HG03439 (cell line): ENCODE results near the gene KCNMA1.

ENCODE experiments used
- ATAC-seq: cut with Tn5 transposase; IDR thresholded peaks from one replicate; pipeline ENCODE4 v1.9.1; 2021; ENCODE audit warnings: mild to moderate bottlenecking, moderate library complexity; ENCODE audit not compliant: unreplicated experiment

The KCNMA1 gene

DNA sequence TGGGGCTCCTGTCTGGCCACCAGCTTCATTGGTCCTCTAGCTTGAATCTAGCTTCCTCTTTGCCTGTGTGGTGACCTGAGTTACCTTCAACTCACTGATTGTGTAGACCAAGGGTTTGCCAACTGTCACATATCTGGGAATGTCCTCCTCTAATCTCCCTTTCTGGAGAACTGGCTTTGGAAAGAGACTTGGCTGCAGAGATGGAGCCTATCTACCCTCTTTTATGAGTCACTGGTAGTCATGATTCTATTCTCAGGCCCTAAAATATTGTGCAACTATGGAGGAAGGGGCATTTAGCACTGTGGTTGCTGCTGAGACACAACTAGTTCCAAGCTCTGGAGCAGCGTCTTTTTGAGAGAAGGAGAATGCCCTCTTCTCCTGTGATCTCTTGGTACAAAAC, 691.3 kb downstream of the KCNMA1 start:
- ATAC-seq: no peak

DNA sequence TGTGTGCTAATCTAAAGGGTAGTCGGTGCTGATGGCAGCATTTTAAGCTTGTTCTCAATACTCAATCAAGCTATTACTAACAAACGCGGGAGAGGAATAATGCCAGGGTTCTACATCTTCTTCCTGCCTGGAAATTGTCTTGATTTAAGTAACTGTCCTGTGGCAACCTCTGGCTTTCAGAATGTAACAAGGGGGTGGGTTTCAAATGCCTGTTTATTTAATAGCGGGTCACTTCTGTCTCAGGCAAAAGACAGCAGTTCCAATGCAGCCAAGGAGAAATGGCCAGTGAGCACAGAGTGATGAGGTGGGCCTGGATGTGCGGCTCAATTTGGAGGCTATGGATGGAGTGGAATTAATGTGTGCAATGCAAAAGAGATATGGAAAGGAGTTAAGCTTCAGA, 692.4 kb downstream of the KCNMA1 start:
- ATAC-seq: no peak

DNA sequence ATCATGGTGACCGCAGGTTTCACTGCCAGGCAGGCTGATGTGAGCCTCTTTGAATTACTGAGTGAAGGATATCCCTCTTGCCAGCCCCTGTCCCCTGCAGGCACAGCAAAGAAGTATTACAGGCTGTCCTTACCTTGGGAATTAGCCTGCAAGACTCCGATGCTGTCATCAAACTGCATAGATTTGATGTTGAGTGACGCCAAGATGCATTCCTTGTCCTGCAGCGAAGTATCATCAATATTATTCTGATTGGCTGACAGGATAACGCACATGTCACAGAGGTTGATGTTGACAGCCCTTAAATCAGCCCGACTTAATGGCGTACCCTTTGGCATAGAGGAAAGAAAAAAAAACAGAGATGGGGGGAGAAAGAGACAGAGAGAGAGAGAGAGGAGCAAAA, 693.0 kb downstream of the KCNMA1 start:
- ATAC-seq: no peak

DNA sequence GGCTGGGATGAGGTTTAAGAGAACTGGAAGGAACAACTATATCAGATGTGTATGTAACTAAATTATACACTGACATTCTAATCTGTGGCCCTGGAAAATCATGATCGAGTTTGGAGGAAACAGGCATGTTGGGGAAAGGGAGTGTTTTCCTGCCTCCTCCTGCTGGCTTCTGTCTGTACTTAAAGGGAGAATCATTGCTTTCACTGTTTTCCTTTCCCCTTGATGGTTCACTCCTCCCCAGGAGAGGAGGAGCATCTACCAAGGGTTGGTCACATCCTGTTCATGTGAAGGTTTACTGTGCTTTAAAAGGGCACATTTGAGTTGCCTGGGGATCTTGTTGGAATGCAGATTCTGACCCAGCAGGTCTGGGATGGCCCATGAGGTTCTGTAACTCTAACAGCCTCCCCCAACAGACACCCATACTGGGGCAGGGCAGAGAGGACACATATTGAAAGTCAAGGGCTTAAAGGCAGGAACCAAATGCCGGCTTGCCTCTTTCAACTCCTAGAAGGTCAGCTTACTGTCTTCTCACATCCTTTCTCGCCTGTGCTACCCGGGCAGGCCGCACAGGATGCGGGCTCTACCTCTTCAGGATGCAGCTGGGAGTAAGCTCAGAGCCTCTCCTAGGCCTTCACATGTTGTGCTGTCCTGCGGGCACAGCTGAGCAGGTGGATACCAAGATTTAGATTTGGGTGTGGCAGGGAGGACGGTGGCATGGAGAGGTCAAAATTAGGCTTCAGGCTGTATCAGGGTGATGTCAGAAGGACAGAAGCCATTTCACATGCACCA, 694.8 kb downstream of the KCNMA1 start:
- ATAC-seq: no peak

DNA sequence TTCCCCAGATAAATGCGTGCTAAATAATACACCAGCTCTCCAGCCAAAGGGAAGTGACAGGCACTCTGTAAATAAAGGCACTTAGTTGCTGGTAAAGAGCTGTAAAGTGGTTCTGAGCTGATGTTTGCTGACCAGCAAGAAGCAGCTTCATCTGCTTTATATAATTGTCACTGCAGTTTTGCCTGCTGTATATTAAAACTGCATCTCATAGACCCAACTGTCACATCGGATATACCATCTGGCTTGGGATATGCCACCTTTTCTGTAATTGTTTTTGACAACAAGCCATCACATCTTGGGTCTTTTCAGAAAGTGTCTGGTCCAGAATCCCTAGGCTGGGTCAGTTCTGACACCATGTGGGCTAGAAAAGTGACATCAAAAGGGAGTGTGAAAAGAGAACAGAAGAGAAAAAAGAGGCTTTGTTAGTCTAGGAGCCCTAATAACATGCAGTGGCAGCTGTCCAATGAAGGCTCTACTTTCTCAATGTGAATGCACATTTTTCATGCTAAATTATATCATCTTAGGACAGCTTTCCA, 697.6 kb downstream of the KCNMA1 start:
- ATAC-seq: no peak

DNA sequence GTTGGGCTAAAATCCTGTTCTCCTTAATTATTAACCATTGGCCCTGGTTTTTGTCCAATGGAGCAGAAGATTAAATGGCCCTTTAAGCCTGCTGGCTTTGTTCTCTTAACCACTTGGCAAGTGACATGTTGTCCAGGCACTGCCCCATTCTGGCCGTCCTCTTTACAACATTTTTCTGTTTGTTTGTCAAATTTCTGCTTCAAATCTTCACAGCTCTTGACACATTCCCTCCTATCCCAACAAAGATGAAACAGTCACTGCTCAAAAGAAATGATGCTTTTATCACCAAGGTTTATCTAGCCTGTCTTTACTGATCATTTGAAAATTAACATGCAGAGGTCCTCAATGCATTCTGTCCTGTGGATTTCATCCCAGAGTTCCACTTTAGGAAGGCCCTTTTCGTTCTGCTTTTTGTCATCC, 700.4 kb downstream of the KCNMA1 start:
- ATAC-seq: no peak

DNA sequence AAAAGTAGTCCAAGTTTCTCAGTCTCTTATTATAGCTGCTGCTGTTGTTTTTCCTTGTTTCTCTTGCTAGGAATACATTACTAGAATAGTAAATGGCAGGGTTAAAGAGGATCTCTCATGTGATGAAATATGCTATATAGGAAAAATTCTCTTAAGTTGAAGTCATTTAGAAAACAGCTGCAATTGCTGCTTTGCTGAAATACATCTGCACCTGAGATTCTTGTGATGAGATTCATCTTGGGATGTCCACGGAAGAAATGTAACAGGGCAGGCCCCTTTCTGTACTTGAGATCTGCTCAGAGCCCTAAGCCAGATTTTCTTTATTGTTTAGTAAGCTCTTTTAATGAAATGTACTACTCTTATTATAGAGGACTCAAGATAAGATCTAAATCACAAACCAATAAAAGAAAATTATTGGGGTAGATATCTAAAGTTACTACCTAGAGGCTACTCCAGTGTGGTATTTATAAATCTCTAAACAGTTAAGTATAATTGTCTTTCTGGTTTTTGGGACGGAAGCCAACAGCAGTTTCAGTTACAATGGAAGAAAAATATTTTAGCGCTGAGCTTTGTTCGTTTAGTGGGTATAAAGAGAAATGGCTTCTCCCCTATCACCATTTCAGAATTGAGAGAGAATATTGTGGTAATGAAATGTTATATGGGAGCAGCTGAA, 701.5 kb downstream of the KCNMA1 start:
- ATAC-seq: no peak

DNA sequence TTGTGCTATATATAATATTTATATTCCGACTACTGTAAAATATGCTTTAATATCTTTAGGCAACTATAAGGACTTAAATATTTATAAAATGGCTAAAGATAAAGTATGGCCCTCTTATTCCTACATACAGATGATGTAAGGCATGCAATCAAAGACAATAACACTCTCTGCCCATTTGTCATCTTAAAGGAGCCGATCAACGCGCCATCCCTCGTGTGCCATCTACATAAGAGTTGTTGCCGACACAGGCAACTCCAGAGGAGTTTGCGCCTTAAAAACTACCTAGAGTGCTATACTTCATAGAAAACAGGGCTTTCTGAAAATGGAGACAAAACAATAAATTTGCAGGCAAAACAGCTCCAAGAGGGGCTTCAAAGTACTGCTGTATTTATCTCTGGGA, 709.0 kb downstream of the KCNMA1 start:
- no peak for ATAC-seq

DNA sequence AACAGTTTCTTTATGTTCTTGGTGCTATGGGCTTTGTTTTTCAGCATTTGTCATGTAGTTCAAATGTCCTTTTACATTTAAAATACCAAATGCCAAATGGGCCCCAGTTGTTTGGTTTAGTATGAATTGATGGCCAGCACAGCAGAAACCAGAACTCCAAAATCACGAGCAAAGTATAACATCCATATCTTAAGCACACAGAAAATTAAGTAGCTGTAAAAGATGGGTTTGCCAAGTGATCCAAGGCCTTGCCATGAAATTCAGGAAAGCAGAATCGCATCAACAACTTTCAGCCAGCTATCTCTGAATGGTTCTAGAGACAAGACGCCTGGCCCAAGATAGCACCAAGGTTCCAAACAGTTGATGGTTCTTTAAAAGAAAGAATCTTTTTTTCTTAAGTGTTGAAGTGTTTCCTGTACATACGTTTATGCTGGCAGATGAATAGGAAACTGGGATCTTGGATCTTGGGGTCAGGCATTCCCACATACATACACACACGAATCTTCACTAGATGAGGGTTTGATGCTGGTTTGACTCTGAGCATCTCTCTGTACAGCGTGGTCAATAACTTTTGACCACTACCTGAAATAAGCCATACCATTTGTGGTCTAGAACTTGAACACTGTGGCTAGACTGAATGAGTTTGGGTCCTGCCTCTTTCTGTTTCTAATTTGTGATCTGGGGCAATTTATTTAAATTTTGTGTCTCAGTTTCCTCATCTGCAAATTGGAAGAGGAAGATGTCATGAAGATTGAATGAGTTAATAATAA, 711.8 kb downstream of the KCNMA1 start:
- no peak for ATAC-seq

DNA sequence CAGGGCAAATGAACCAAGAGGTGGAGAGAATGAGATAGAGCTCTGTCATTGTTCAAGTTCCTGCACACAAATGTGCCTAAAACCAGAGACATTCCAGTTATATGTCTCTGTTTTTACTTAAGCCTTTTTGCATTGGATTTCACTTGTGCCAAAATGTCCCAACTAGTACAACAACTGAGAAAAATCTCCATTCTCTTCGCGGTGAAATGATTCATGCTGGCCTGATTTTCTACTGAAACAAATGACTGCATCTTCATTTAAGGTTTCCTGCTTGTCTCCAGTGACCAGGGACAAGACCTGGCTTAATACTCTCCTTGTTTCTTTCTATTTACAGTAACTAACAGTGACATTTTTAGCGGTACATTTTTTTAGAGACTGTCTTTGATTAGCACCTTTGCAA, 714.9 kb downstream of the KCNMA1 start:
- ATAC-seq: no peak

DNA sequence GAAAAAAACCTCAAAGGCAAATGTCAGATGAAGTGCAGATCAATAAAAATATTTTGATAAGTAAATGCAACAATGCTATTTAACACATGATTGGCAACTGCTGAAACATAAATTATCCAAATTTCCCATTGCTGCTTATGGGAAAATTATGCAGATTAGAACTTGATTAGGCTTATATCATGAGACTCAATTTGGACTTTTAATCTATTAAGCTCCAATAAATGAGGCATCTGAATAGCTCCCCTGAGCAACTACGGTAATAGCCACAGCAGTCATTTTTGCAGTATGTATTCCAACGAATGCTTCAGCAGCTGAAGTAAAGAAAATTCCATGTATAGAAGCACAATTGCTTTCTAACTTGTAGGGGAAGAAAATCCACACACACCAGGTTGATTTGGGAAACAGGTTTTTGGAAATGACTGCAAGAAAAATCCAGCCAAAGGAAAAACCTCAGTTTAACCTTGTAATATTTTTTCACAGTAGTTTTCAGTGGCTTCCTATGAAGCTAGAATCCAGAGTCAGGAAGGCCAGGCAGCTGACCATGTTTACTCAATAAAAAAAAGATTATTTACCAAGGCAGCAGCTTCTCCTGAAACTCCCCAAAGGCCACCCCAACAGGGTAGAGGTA, 716.1 kb downstream of the KCNMA1 start:
- no peak for ATAC-seq

DNA sequence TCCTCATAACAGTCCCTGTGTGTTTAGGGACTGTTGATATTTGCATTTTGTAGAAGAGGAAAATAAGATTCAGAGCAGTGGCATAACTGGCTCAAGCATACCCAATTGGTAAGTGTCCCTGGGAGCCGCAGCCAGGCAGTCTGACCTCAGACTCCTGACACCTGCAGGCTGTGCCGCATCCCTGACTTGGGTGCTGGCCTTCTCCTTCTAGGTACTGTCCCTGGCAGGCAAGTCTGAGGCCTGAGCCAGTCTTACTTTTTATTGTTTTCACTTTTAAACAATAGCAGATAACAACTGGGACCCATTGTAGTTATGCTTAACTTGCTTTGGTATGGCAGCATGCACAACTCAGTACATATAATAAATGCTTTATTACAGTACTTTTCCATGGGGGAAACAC, 717.0 kb downstream of the KCNMA1 start:
- ATAC-seq: no peak

DNA sequence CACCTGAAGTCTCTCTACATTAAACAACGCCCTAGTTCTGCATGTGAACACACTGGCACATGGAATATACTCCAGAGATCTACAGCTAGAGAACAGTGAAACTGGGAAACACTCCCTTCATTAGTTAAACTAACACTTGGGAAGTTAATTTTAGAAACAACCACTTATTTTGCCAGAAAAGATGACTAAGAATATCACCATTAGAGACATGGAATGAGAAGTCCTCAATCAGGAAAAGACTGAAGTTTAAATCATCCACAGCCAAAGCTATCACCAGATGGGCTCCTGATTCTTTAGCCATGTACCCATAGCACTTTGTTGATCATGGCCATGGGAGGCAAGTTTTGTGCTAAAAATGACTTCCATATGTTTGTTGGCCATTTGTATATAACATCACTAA, 719.5 kb downstream of the KCNMA1 start:
- no peak for ATAC-seq

DNA sequence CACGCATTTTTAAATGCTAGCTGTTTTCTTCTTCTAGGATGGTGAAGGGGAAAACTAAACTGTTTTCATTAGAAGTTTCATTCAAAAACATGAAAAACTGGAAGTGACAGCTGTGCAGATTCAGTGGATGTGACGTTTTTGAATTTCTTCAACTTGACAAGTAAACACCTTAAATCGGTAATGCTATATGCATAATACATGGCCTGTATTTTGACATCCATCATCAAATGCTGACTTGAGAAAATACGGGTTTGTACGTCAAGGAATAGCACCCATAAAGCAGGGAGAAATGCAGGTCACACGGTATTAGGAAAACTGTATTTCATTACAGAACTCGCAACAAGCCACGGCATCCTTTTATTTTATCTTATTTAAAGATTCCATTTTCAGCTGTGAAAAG, 720.5 kb downstream of the KCNMA1 start:
- ATAC-seq: no peak

DNA sequence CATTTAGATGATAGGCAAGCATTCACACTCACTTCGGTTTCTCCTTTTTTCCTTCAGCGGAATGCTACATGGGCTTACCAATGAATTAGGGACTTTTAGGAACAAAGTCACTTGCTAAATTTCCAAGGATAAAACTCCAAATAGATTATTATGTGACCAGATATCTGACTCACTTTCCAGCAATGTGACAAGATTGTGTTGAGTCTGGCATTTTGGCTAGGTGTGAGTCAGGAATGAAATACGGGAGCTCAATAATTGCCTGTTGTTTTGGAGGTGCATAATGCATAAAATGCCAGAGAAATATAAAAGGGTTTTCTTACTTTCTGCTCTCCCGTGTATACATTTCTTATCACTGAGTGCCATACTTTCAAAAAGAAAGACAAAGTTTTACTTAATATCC, 721.1 kb downstream of the KCNMA1 start:
- no peak for ATAC-seq

DNA sequence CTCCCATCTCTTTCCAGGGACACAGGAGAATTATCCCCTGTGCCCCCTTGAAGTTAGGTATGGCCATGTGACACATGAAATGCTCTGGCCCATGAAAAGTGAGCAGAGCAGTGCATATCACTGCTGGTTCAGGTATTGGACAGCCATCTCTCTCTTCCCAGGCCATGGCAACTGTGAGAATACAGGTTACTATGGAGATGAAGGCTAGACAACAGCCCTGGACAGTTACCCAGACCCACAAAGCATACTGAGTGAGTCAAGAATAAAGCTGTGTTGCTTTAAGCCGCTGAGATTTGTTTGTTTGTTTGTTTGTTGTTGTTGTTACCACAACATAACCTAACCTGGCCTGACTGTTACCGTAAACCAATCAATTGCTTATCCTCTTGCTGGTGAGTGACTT, 722.3 kb downstream of the KCNMA1 start:
- ATAC-seq: no peak

DNA sequence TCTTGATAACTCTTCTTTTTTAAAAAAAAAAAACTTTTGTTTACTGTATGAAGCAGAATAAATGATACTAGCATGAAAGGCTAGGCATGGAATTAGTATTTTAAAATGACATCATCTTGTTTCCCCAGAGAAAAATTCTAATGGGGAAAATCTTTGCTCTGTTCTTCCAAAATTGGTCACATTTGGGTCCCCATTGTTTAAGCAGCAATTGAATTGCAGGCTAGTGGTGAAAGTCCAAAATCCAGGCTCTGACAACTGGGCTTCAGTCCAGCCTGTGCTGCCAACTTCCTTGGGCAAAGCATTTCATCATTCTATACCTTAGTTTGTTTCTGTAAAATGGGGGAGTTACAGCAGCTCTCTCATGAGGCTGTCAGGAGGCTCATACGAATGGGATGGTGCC, 726.4 kb downstream of the KCNMA1 start:
- ATAC-seq: no peak

DNA sequence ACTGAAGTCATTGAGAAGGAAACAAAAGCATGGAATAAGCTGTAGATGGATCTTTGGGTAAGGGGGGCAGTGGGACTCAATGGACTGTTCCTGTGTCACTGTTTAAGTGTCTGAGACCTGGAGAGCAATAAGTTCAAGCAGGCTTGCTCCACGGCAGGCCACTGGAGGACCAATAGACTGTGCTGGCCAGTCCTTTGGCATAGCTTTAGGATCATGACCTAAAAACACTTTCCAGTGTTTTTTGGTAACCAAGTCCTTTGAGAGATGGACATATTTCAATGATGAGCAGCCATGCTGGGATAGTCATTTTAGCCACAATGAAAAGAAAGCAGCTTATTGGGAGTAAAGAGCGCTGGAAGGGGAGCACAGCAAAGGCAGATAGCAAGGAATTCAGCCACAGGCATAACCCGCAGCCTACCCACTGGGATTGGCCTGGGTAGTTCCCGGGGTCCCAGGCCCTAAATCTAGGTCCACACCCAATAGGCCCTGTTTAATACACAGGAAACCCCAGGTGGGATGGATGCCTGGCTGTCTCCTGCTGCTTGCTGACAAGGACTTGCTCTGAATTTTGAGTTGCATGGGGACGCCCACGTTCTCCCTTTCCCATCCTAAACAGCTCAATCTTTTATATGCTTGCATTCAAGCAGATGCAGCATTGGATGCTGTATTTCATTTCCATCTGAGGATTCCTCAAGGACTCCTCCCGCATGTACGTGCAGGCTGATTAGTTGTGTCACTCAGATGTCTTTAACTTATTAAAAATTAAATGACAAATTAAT, 727.2 kb downstream of the KCNMA1 start:
- no peak for ATAC-seq

DNA sequence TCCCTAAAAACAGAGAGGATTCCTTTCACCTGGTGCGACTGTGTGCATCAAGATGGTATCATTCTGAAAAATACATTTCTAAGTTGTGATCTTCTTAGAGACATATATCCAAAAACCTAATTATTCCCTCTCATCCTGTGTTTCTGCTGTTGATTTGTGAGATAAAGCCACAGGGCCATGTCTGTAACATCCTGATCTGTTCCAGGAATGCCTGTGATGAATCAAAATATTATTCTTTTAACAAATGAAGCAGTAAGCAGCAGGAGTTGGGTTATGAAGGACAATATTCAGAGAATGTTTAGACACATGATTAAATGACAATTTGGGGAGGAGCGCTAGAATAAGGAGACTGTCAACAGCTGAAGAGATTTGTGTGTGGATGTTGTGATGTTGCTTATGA, 731.4 kb downstream of the KCNMA1 start:
- ATAC-seq: no peak

DNA sequence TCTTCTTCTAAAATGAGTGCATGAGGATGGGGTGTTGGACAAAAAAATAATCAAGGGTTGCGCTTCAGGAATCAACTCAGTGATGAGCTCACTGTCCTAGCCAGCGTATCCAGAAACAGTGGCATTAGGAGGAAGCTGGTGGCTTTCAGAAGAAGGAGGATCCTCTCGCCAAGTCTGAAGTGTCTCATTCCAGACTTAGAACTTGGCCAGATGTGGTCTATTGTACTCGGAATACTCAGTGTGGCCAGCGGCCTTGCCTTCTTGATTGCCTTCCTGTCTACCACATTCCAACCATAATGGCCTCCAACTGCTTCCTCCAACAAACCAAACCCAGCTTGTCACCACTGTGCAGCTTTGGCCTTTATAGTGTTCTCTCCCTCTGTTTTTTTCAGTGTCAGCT, 732.4 kb downstream of the KCNMA1 start:
- no peak for ATAC-seq
